Measurements from ENCODE around the gene SCOC. TPM values are rescaled to one million over a fixed set of nuclear protein-coding genes. Genes with fewer than 3 reads are reported as not detected.
A peak's percentile ranks its signal among the peaks of the same experiment; 100 is the strongest.

The SCOC gene
- total RNA-seq, 1 donor from 2014 or later = 60.8 TPM

DNA sequence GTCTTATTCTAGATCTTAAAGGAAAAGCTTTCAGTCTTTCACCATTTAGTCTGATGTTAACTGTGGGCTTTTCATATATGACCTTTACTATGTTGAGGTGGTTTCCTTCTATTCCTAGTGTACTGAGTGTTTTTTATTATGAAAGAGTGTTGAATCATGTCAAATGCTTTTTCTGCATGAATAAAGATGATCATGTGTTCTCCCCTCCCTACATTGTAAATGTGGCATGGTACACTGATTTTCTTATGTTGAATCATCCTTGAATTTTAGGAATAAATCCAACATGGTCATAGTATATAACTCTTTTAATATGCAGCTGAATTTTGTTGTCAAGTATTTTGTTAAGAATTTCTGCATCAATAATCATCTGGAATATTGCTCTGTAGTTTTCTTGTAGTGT is 49.7 kb downstream of the SCOC start:
- H3K9me3 Mint-ChIP-seq (ENCODE audit: unreplicated experiment) = no peaks in the 10 kb centered on the region
- Histone ChIP-seq H3K9ac (ENCODE audit: low read length) (no peak overlapping the region), H3K79me2 (ENCODE audit: insufficient read depth, low read length) (no peaks in the 10 kb centered on the region), H3K36me3 (ENCODE audit: insufficient read depth, low read length) (no peaks in the 10 kb centered on the region), H3K27ac (ENCODE audit: low read depth, low read length) (no peak overlapping the region), H3K27me3 (ENCODE audit: insufficient read depth, low read length) (no peaks in the 10 kb centered on the region), H3K4me1 (ENCODE audit: insufficient read depth, low read length) (peaks cover 6% of the 10 kb centered on the region), H3K9me3 (ENCODE audit: insufficient read depth, low read depth, low read length) (no peaks in the 10 kb centered on the region), H3K4me3 (ENCODE audit: insufficient read depth, low read depth, low read length) (no peak overlapping the region), H4K20me1 (ENCODE audit: insufficient read depth, low read length) (no peaks in the 10 kb centered on the region), H2AFZ (ENCODE audit: low read depth, low read length) (no peak overlapping the region), H3K4me2 (ENCODE audit: low read length) (no peak overlapping the region)
- TF ChIP-seq, protein P1, sequence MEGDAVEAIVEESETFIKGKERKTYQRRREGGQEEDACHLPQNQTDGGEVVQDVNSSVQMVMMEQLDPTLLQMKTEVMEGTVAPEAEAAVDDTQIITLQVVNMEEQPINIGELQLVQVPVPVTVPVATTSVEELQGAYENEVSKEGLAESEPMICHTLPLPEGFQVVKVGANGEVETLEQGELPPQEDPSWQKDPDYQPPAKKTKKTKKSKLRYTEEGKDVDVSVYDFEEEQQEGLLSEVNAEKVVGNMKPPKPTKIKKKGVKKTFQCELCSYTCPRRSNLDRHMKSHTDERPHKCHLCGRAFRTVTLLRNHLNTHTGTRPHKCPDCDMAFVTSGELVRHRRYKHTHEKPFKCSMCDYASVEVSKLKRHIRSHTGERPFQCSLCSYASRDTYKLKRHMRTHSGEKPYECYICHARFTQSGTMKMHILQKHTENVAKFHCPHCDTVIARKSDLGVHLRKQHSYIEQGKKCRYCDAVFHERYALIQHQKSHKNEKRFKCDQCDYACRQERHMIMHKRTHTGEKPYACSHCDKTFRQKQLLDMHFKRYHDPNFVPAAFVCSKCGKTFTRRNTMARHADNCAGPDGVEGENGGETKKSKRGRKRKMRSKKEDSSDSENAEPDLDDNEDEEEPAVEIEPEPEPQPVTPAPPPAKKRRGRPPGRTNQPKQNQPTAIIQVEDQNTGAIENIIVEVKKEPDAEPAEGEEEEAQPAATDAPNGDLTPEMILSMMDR (IDR thresholded peaks at IDR 0.05; ENCODE audit: insufficient read depth, low read depth, low read length) = no peak
- TF ChIP-seq EZH2 (IDR thresholded peaks at IDR 0.05; ENCODE audit: insufficient read depth, low read length) = no peak
- DNase-seq (ENCODE audit: low read depth) (peak; percentile 36), FAIRE-seq (no peak)
- no peak overlapping the region for H3K4me3 Mint-ChIP-seq (ENCODE audit: unreplicated experiment)
- no peak overlapping the region for H3K27ac Mint-ChIP-seq (ENCODE audit: unreplicated experiment)
- H3K36me3 Mint-ChIP-seq (ENCODE audit: low read depth, unreplicated experiment) = no peaks in the 10 kb centered on the region
- H3K27me3 Mint-ChIP-seq (ENCODE audit: low read depth, unreplicated experiment) = no peaks in the 10 kb centered on the region
- H3K4me1 Mint-ChIP-seq (ENCODE audit: low read depth, unreplicated experiment) = no peaks in the 10 kb centered on the region

DNA sequence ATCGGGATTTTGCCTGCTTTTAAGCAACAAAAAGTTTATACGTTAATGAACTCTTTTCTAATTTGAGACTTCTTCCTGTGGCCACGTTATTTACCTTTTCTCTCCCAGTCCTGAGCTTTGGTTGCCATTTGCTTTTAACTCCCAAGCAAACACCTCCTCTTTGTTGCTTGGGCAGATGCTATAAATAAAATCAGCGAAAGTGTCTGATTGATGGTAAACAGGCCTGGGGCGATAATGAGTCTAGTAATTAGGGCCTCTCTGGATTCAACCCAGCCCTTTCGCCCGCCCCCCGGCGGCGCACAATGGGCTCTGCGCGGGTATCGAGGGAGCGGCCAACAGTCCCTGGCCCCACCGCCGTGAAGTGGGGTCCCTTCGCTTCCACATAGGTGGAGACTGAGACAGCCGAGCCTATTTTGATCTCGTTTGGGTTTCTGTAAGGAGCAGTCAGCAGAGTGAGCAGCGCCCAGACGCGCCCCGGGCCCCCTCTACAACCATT is 53.2 kb downstream of the SCOC start:
- Histone ChIP-seq H3K27me3 (ENCODE audit: insufficient read depth, low read length) (no peaks in the 10 kb centered on the region), H3K27ac (ENCODE audit: low read depth, low read length) (peak overlapping the region; percentile 62), H3K4me1 (ENCODE audit: insufficient read depth, low read length) (peaks cover 6% of the 10 kb centered on the region), H3K9ac (ENCODE audit: low read length) (peak overlapping the region; percentile 81), H3K4me3 (ENCODE audit: insufficient read depth, low read depth, low read length) (peak overlapping the region; percentile 86), H3K4me2 (ENCODE audit: low read length) (peak overlapping the region; percentile 97), H3K79me2 (ENCODE audit: insufficient read depth, low read length) (no peaks in the 10 kb centered on the region), H2AFZ (ENCODE audit: low read depth, low read length) (peak overlapping the region; percentile 100), H4K20me1 (ENCODE audit: insufficient read depth, low read length) (no peaks in the 10 kb centered on the region), H3K36me3 (ENCODE audit: insufficient read depth, low read length) (no peaks in the 10 kb centered on the region), H3K9me3 (ENCODE audit: insufficient read depth, low read depth, low read length) (no peaks in the 10 kb centered on the region)
- Mint-ChIP-seq H3K9me3 (ENCODE audit: unreplicated experiment) (no peaks in the 10 kb centered on the region), H3K27ac (ENCODE audit: unreplicated experiment) (no peak overlapping the region), H3K36me3 (ENCODE audit: low read depth, unreplicated experiment) (no peaks in the 10 kb centered on the region), H3K4me3 (ENCODE audit: unreplicated experiment) (peak overlapping the region; percentile 89), H3K4me1 (ENCODE audit: low read depth, unreplicated experiment) (no peaks in the 10 kb centered on the region), H3K27me3 (ENCODE audit: low read depth, unreplicated experiment) (no peaks in the 10 kb centered on the region)
- TF ChIP-seq, protein P1 (IDR thresholded peaks at IDR 0.05; ENCODE audit: insufficient read depth, low read depth, low read length) = no peak
- no peak for TF ChIP-seq EZH2 (IDR thresholded peaks at IDR 0.05; ENCODE audit: insufficient read depth, low read length)
- DNase-seq (ENCODE audit: low read depth) (no peak), FAIRE-seq (no peak)

DNA sequence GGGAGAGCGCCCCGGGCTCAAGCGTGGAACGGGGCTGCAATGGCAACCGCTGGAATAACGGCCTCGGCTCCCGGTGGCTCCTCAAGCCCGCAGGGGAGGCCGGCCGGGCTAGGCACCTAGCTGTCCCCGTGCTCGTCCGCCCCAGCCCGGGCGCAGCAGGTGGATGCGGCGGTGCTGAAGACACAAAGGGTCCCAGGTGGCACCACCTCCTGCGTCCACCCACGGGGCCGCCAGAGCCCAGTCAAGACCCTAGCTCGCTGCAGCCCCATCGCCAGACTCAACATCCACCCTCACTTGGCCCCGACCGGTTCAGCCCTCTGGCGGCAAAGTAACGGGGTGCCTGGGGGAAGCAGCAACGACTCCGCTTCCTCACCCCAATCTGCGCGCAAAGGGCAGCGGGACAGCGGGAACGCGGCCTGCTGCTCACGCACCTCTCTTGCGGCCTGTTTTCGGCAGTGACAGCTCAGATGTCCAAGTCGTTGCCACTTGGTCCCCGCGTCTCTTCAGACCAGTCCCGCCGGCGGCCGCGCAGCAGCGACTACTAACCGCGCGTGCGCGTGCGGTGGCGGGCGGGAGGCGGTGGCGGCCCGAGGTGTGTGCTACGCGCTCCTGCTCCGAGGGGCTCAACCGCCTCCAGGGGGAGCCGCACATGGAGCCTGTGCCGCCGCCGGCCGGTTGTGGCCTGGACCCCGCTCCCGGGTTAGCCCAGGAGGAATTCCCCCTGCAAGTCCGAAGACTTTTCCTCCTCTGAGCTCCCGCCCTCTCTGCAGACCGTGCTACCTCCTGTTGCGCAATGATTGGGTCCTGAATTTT is 53.9 kb downstream of the SCOC start, which contains the start of gene CLGN:
CLGN (minus strand) TSS at position 543 of the 813 bp plus-strand sequence. CDS start 14,570 bp downstream, outside the sequence.
- Histone ChIP-seq H3K36me3 (ENCODE audit: insufficient read depth, low read length) (no peaks in the 10 kb centered on the region), H3K27ac (ENCODE audit: low read depth, low read length) (peak within 1 kb of the TSS; percentile 62), H4K20me1 (ENCODE audit: insufficient read depth, low read length) (no peaks in the 10 kb centered on the region), H3K9me3 (ENCODE audit: insufficient read depth, low read depth, low read length) (no peaks in the 10 kb centered on the region), H3K27me3 (ENCODE audit: insufficient read depth, low read length) (no peaks in the 10 kb centered on the region), H3K4me2 (ENCODE audit: low read length) (peak within 1 kb of the TSS; percentile 97), H3K4me1 (ENCODE audit: insufficient read depth, low read length) (peaks cover 6% of the 10 kb centered on the region), H2AFZ (ENCODE audit: low read depth, low read length) (peak within 1 kb of the TSS; percentile 100), H3K4me3 (ENCODE audit: insufficient read depth, low read depth, low read length) (peak within 1 kb of the TSS; percentile 86), H3K79me2 (ENCODE audit: insufficient read depth, low read length) (no peaks in the 10 kb centered on the region), H3K9ac (ENCODE audit: low read length) (peak within 1 kb of the TSS; percentile 81)
- peak; percentile 58 for TF ChIP-seq EZH2 (IDR thresholded peaks at IDR 0.05; ENCODE audit: insufficient read depth, low read length)
- TF ChIP-seq, protein P1 (IDR thresholded peaks at IDR 0.05; ENCODE audit: insufficient read depth, low read depth, low read length) = no peak
- Mint-ChIP-seq H3K36me3 (ENCODE audit: low read depth, unreplicated experiment) (no peaks in the 10 kb centered on the region), H3K27me3 (ENCODE audit: low read depth, unreplicated experiment) (peaks cover 2% of the 10 kb centered on the region), H3K9me3 (ENCODE audit: unreplicated experiment) (no peaks in the 10 kb centered on the region), H3K27ac (ENCODE audit: unreplicated experiment) (no peak within 1 kb of the TSS), H3K4me3 (ENCODE audit: unreplicated experiment) (peak within 1 kb of the TSS; percentile 89), H3K4me1 (ENCODE audit: low read depth, unreplicated experiment) (no peaks in the 10 kb centered on the region)
- DNase-seq (ENCODE audit: low read depth) (peak; percentile 46), FAIRE-seq (no peak)
